ENCODE measurements around the gene FBXL4. TPM values are rescaled to one million over a fixed set of nuclear protein-coding genes. Genes with fewer than 3 reads are reported as not detected.

FBXL4 gene
- polyA plus RNA-seq, 1 donor from 2014 or later = 9.7 TPM

DNA sequence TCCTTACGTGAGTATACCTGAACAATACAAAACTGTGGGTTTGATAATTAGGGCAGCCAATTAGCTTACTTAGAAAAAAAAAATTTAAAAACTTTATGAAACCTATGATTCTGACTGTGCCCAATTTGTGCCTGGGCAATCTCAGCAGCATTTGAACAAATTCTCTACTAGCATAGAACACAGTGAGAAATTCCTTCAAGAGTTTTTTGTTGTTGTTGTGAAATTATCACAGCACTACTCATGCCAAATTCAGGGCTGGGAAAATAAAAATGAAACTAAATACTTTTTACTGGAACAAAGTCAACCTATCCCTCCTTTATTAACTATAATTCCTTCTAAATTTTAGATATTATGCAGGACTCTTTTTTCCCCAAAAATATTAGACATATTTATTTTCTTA, 70.5 kb downstream of the FBXL4 start:
- no peak overlapping the region for H2AFZ ChIP-seq (ENCODE audit: low read depth, low read length)
- no peaks in the 10 kb centered on the region for H3K36me3 ChIP-seq (ENCODE audit: insufficient read depth, low read length)
- H3F3A ChIP-seq (ENCODE audit: insufficient read depth, low read length, poor library complexity, severe bottlenecking) = no peaks in the 10 kb centered on the region
- H3K9me3 ChIP-seq (ENCODE audit: low read length) = no peaks in the 10 kb centered on the region
- no peaks in the 10 kb centered on the region for H3K9me2 ChIP-seq (ENCODE audit: insufficient read depth, low read length)
- H3K4me3 ChIP-seq (ENCODE audit: low read length) = no peak overlapping the region
- no peaks in the 10 kb centered on the region for H3K27me3 ChIP-seq (ENCODE audit: insufficient read depth, low read depth, low read length)
- H3K4me2 ChIP-seq (ENCODE audit: low read length) = no peak overlapping the region
- no peak overlapping the region for H3K27ac ChIP-seq (ENCODE audit: low read length)
- H3K79me2 ChIP-seq (replicated peaks; ENCODE audit: insufficient read depth, low read length) = no peaks in the 10 kb centered on the region
- no peaks in the 10 kb centered on the region for H4K20me1 ChIP-seq (ENCODE audit: insufficient read depth)
- no peak for TF ChIP-seq SMC3 (conservative IDR thresholded peaks at IDR 0.05; ENCODE audit: poor library complexity)
- TF ChIP-seq POLR2AphosphoS5 (IDR thresholded peaks at IDR 0.05) = no peak
- no peak for TF ChIP-seq EZH2 (IDR thresholded peaks at IDR 0.05; ENCODE audit: borderline replicate concordance, insufficient read depth, low read length, poor library complexity, severe bottlenecking)
- TF ChIP-seq TAF1 (IDR thresholded peaks at IDR 0.05; ENCODE audit: low read depth) = no peak
- no peak for TF ChIP-seq RAD21 (conservative IDR thresholded peaks at IDR 0.05)
- TF ChIP-seq, protein P1, sequence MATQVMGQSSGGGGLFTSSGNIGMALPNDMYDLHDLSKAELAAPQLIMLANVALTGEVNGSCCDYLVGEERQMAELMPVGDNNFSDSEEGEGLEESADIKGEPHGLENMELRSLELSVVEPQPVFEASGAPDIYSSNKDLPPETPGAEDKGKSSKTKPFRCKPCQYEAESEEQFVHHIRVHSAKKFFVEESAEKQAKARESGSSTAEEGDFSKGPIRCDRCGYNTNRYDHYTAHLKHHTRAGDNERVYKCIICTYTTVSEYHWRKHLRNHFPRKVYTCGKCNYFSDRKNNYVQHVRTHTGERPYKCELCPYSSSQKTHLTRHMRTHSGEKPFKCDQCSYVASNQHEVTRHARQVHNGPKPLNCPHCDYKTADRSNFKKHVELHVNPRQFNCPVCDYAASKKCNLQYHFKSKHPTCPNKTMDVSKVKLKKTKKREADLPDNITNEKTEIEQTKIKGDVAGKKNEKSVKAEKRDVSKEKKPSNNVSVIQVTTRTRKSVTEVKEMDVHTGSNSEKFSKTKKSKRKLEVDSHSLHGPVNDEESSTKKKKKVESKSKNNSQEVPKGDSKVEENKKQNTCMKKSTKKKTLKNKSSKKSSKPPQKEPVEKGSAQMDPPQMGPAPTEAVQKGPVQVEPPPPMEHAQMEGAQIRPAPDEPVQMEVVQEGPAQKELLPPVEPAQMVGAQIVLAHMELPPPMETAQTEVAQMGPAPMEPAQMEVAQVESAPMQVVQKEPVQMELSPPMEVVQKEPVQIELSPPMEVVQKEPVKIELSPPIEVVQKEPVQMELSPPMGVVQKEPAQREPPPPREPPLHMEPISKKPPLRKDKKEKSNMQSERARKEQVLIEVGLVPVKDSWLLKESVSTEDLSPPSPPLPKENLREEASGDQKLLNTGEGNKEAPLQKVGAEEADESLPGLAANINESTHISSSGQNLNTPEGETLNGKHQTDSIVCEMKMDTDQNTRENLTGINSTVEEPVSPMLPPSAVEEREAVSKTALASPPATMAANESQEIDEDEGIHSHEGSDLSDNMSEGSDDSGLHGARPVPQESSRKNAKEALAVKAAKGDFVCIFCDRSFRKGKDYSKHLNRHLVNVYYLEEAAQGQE (IDR thresholded peaks at IDR 0.05; ENCODE audit: borderline replicate concordance) = no peak
- TF ChIP-seq MXI1 (conservative IDR thresholded peaks at IDR 0.05; ENCODE audit: poor library complexity, severe bottlenecking) = no peak
- no peak for TF ChIP-seq EP300 (conservative IDR thresholded peaks at IDR 0.05; ENCODE audit: poor library complexity, severe bottlenecking)
- TF ChIP-seq, protein P2, sequence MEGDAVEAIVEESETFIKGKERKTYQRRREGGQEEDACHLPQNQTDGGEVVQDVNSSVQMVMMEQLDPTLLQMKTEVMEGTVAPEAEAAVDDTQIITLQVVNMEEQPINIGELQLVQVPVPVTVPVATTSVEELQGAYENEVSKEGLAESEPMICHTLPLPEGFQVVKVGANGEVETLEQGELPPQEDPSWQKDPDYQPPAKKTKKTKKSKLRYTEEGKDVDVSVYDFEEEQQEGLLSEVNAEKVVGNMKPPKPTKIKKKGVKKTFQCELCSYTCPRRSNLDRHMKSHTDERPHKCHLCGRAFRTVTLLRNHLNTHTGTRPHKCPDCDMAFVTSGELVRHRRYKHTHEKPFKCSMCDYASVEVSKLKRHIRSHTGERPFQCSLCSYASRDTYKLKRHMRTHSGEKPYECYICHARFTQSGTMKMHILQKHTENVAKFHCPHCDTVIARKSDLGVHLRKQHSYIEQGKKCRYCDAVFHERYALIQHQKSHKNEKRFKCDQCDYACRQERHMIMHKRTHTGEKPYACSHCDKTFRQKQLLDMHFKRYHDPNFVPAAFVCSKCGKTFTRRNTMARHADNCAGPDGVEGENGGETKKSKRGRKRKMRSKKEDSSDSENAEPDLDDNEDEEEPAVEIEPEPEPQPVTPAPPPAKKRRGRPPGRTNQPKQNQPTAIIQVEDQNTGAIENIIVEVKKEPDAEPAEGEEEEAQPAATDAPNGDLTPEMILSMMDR (IDR thresholded peaks at IDR 0.05; ENCODE audit: poor library complexity, severe bottlenecking) = no peak
- no peak overlapping the region for H3K9ac ChIP-seq (ENCODE audit: low read length)

DNA sequence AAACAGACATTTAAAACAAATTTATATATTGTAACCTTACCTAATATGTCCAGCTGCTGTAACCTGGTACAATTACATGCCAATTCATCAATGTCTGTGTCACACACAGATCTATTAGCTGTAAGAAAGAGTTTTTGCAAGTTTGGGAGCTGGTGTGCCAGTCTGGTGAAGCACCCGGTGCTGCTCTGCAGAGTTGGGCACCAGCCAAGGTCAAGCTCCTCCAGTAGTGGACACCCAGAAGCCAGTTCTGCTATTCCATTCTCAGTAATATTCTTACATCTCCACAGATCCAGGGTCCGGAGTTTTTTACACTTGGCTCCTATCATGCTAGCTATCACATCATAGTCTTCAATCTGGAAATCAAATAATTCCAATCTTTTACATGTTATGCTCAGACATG, 72.4 kb downstream of the FBXL4 start:
- Histone ChIP-seq H3K4me2 (ENCODE audit: low read length) (no peak overlapping the region), H3K27me3 (ENCODE audit: insufficient read depth, low read depth, low read length) (no peaks in the 10 kb centered on the region), H4K20me1 (ENCODE audit: insufficient read depth) (no peaks in the 10 kb centered on the region), H3K4me3 (ENCODE audit: low read length) (no peak overlapping the region), H3K79me2 (replicated peaks; ENCODE audit: insufficient read depth, low read length) (no peaks in the 10 kb centered on the region), H3K9me3 (ENCODE audit: low read length) (no peaks in the 10 kb centered on the region), H3K9me2 (ENCODE audit: insufficient read depth, low read length) (no peaks in the 10 kb centered on the region), H2AFZ (ENCODE audit: low read depth, low read length) (no peak overlapping the region), H3K9ac (ENCODE audit: low read length) (no peak overlapping the region), H3K27ac (ENCODE audit: low read length) (no peak overlapping the region), H3K36me3 (ENCODE audit: insufficient read depth, low read length) (no peaks in the 10 kb centered on the region), H3F3A (ENCODE audit: insufficient read depth, low read length, poor library complexity, severe bottlenecking) (no peaks in the 10 kb centered on the region)
- TF ChIP-seq EP300 (conservative IDR thresholded peaks at IDR 0.05; ENCODE audit: poor library complexity, severe bottlenecking) (no peak), POLR2AphosphoS5 (IDR thresholded peaks at IDR 0.05) (no peak)
- TF ChIP-seq, protein P2 (IDR thresholded peaks at IDR 0.05; ENCODE audit: poor library complexity, severe bottlenecking) = no peak
